Astrocyte of the hippocampus (primary cell): ENCODE results near the gene DISP3.

Experiments used
- DNase-seq: peaks from one replicate; pipeline ENCODE4 v3.0.0; 2011; ENCODE audit warnings: low read depth, low spot score

Gene DISP3

GRCh38 chr1:11514366-11514765, 35.4 kb downstream of the DISP3 start:
- DNase-seq: no peak

GRCh38 chr1:11515368-11516300, 36.7 kb downstream of the DISP3 start:
- DNase-seq: no peak

- DNase-seq: no peak
These were observed 38.1 kb downstream of the DISP3 start for GRCh38 chr1:11516961-11517635.

GRCh38 chr1:11518016-11518701, 39.2 kb downstream of the DISP3 start:
- no peak for DNase-seq

GRCh38 chr1:11518791-11519628, 40.1 kb downstream of the DISP3 start:
- DNase-seq: no peak

- no peak for DNase-seq
These were observed 40.7 kb downstream of the DISP3 start for GRCh38 chr1:11519629-11520031.

GRCh38 chr1:11520531-11521233, 41.7 kb downstream of the DISP3 start:
- DNase-seq: no peak

GRCh38 chr1:11521582-11522399, 42.8 kb downstream of the DISP3 start:
- DNase-seq: no peak

- DNase-seq: no peak
These were observed 43.7 kb downstream of the DISP3 start for GRCh38 chr1:11522400-11523235.

GRCh38 chr1:11523261-11523660, 44.3 kb downstream of the DISP3 start:
- no peak for DNase-seq

GRCh38 chr1:11523746-11524464, 45.0 kb downstream of the DISP3 start:
- DNase-seq: no peak

GRCh38 chr1:11524465-11525150, 45.7 kb downstream of the DISP3 start:
- DNase-seq: no peak

GRCh38 chr1:11525151-11525505, 46.2 kb downstream of the DISP3 start:
- no peak for DNase-seq

- no peak for DNase-seq
These were observed 46.6 kb downstream of the DISP3 start for GRCh38 chr1:11525516-11525915.

GRCh38 chr1:11526071-11526895, 47.3 kb downstream of the DISP3 start:
- no peak for DNase-seq

- no peak for DNase-seq
These were observed 48.8 kb downstream of the DISP3 start for GRCh38 chr1:11527541-11528452.
